ENCODE results near the gene TNFRSF13B. TPM values are rescaled to one million over a fixed set of nuclear protein-coding genes. Genes with fewer than 3 reads are reported as not detected.
"Not testable (repeated sequence)": the region's sequence is repeated elsewhere in the genome, so short reads cannot be mapped to it uniquely, and the experiment has no call there.

The TNFRSF13B gene
- polyA plus RNA-seq, 1 donor (not counting 4 experiments of a cell fraction or from before 2014, with no cell fraction given): not detected

GRCh38 chr17:16999931-17000625 is 28.2 kb upstream of the TNFRSF13B start:
- FAIRE-seq (no peak), DNase-seq (ENCODE audit: low read depth, low spot score) (no peak)
- TF ChIP-seq CTCF (optimal IDR thresholded peaks at IDR 0.05 in 1 of 3, IDR thresholded peaks at IDR 0.05 in 1 of 3, conservative IDR thresholded peaks at IDR 0.05 in 1 of 3; ENCODE audit: extremely low read depth in 1 of 3, insufficient read depth in 2 of 3, low read length in 3 of 3): no peak
- TF ChIP-seq EZH2 (IDR thresholded peaks at IDR 0.05; ENCODE audit: low read length): no peak
- Histone ChIP-seq H3K9me1 (ENCODE audit: control insufficient read depth, extremely low read depth, insufficient read depth, low read length) (no peaks in the 10 kb centered on the region), H3K9me3 (ENCODE audit: control insufficient read depth, low read depth, low read length) (no peaks in the 10 kb centered on the region), H3K4me1 (ENCODE audit: control insufficient read depth, extremely low read depth, insufficient read depth, low read length) (no peaks in the 10 kb centered on the region), H3K4me3 (ENCODE audit: control insufficient read depth in 2 of 3, extremely low read depth in 1 of 3, insufficient read depth in 2 of 3, low read depth in 1 of 3, low read length in 3 of 3) (no peak overlapping the region), H3K79me2 (ENCODE audit: control insufficient read depth, insufficient read depth, low read length) (no peaks in the 10 kb centered on the region), H3K9ac (ENCODE audit: control insufficient read depth, extremely low read depth, insufficient read depth, low read length) (no peak overlapping the region), H2AFZ (ENCODE audit: control insufficient read depth, low read length) (no peak overlapping the region), H3K36me3 (ENCODE audit: control insufficient read depth in 2 of 2, extremely low read depth in 1 of 2, insufficient read depth in 2 of 2, low read length in 2 of 2) (no peaks in the 10 kb centered on the region), H3K27me3 (ENCODE audit: control insufficient read depth, extremely low read depth, insufficient read depth, low read length) (no peaks in the 10 kb centered on the region), H3K27ac (ENCODE audit: control insufficient read depth, insufficient read depth, low read length) (no peak overlapping the region), H4K20me1 (ENCODE audit: control insufficient read depth, extremely low read depth, insufficient read depth, low read length) (no peaks in the 10 kb centered on the region), H3K4me2 (ENCODE audit: control insufficient read depth, extremely low read depth, insufficient read depth, low read depth, low read length) (no peak overlapping the region)
- dilution Hi-C loops (cut with MboI; ENCODE audit: extremely low pct_ligation_motif_present, low sequenced_read_pairs): no loop called here

- DNase-seq (ENCODE audit: low read depth, low spot score) (no peak), FAIRE-seq (no peak)
- Histone ChIP-seq H3K4me3 (ENCODE audit: control insufficient read depth in 2 of 3, extremely low read depth in 1 of 3, insufficient read depth in 2 of 3, low read depth in 1 of 3, low read length in 3 of 3) (no peak overlapping the region), H3K36me3 (ENCODE audit: control insufficient read depth in 2 of 2, extremely low read depth in 1 of 2, insufficient read depth in 2 of 2, low read length in 2 of 2) (no peaks in the 10 kb centered on the region), H3K79me2 (ENCODE audit: control insufficient read depth, insufficient read depth, low read length) (no peaks in the 10 kb centered on the region), H3K4me2 (ENCODE audit: control insufficient read depth, extremely low read depth, insufficient read depth, low read depth, low read length) (no peak overlapping the region), H3K4me1 (ENCODE audit: control insufficient read depth, extremely low read depth, insufficient read depth, low read length) (no peaks in the 10 kb centered on the region), H3K27me3 (ENCODE audit: control insufficient read depth, extremely low read depth, insufficient read depth, low read length) (no peaks in the 10 kb centered on the region), H2AFZ (ENCODE audit: control insufficient read depth, low read length) (no peak overlapping the region), H3K9ac (ENCODE audit: control insufficient read depth, extremely low read depth, insufficient read depth, low read length) (no peak overlapping the region), H3K27ac (ENCODE audit: control insufficient read depth, insufficient read depth, low read length) (no peak overlapping the region), H3K9me1 (ENCODE audit: control insufficient read depth, extremely low read depth, insufficient read depth, low read length) (no peaks in the 10 kb centered on the region), H3K9me3 (ENCODE audit: control insufficient read depth, low read depth, low read length) (no peaks in the 10 kb centered on the region), H4K20me1 (ENCODE audit: control insufficient read depth, extremely low read depth, insufficient read depth, low read length) (no peaks in the 10 kb centered on the region)
- peak in 2 of 3 experiments; percentile 63 to 96 for TF ChIP-seq CTCF (optimal IDR thresholded peaks at IDR 0.05 in 1 of 3, IDR thresholded peaks at IDR 0.05 in 1 of 3, conservative IDR thresholded peaks at IDR 0.05 in 1 of 3; ENCODE audit: extremely low read depth in 1 of 3, insufficient read depth in 2 of 3, low read length in 3 of 3)
- no peak for TF ChIP-seq EZH2 (IDR thresholded peaks at IDR 0.05; ENCODE audit: low read length)
- dilution Hi-C loops (cut with MboI; ENCODE audit: extremely low pct_ligation_motif_present, low sequenced_read_pairs): no loop called here
Observed at GRCh38 chr17:16997514-16998429, 25.9 kb upstream of the TNFRSF13B start.

- H3K27ac ChIP-seq (ENCODE audit: control insufficient read depth, insufficient read depth, low read length); H2AFZ ChIP-seq (ENCODE audit: control insufficient read depth, low read length); H3K79me2 ChIP-seq (ENCODE audit: control insufficient read depth, insufficient read depth, low read length); H4K20me1 ChIP-seq (ENCODE audit: control insufficient read depth, extremely low read depth, insufficient read depth, low read length); H3K36me3 ChIP-seq (ENCODE audit: control insufficient read depth in 2 of 2, extremely low read depth in 1 of 2, insufficient read depth in 2 of 2, low read length in 2 of 2); H3K27me3 ChIP-seq (ENCODE audit: control insufficient read depth, extremely low read depth, insufficient read depth, low read length); H3K9me3 ChIP-seq (ENCODE audit: control insufficient read depth, low read depth, low read length); H3K9ac ChIP-seq (ENCODE audit: control insufficient read depth, extremely low read depth, insufficient read depth, low read length); H3K4me3 ChIP-seq (ENCODE audit: control insufficient read depth in 2 of 3, extremely low read depth in 1 of 3, insufficient read depth in 2 of 3, low read depth in 1 of 3, low read length in 3 of 3); H3K9me1 ChIP-seq (ENCODE audit: control insufficient read depth, extremely low read depth, insufficient read depth, low read length); dilution Hi-C loops (cut with MboI; ENCODE audit: extremely low pct_ligation_motif_present, low sequenced_read_pairs); H3K4me1 ChIP-seq (ENCODE audit: control insufficient read depth, extremely low read depth, insufficient read depth, low read length); DNase-seq (ENCODE audit: low read depth, low spot score); FAIRE-seq; H3K4me2 ChIP-seq (ENCODE audit: control insufficient read depth, extremely low read depth, insufficient read depth, low read depth, low read length): not testable (repeated sequence)
Observed at GRCh38 chr17:16996726-16997125, 24.8 kb upstream of the TNFRSF13B start.
